CMK (cell line): ENCODE measurements around the gene CACNA1B.
"Not testable (repeated sequence)": the region's sequence is repeated elsewhere in the genome, so short reads cannot be mapped to it uniquely, and the experiment has no call there.

Experiments used
- DNase-seq: peaks from one replicate; pipeline ENCODE4 v3.0.0-alpha.2; 2010; ENCODE audit warnings: low read depth

CACNA1B gene

DNA sequence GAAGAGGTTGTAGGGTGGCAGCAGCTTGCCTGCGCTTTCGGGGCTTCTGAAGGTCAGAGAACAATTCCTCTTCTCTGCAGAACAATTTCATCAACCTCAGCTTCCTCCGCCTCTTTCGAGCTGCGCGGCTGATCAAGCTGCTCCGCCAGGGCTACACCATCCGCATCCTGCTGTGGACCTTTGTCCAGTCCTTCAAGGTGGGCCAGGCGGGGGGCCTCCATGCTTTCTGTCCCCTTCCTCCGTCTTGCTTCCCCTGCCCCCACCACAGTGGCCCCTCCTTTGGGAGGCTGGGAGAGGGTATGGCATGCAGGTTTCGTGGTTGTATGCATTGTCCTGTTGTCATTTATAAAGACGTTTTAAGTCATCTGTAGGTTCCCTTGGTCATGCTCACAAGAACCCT lies 195.8 kb downstream of the CACNA1B start:
- no peak for DNase-seq

GRCh38 chr9:138073808-138074207 lies 196.2 kb downstream of the CACNA1B start:
- no peak for DNase-seq

- no peak for DNase-seq
Measured at GRCh38 chr9:138074516-138074915, 196.9 kb downstream of the CACNA1B start.

GRCh38 chr9:138075496-138075895 lies 197.9 kb downstream of the CACNA1B start:
- DNase-seq = no peak

DNA sequence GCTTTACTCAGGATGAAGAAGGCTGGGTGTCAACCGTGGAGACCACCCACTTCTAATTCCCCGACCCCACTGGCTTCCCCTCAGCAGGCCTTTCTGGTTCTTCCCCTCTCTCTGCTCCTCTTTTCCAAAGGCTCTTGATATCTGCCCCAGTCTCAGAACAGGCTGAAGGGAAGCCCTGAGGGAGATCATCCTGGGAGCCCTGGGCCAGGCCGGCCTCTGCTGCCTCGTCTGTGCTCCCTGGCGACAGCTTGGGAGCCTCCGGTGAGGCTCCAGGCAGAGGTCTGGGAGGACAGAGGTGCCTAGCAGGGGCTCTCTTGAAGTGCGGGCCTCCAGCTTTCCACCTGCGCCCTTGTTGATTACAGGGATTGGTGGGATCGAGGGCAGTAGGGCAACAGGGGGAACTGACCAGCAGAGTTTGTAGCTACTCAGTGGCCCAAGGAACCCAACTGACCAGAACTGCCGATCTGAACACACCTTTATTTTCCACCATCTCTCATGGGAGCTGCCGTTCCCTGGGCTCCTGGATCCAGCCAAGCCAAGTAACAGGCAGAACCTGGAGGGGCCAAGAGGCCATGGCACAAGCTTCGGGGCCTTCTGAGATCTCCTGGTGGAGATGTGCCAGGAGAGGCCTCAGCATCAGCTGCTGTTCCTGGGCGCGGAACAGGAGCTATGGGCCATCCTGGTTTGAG lies 198.5 kb downstream of the CACNA1B start:
- no peak for DNase-seq

DNA sequence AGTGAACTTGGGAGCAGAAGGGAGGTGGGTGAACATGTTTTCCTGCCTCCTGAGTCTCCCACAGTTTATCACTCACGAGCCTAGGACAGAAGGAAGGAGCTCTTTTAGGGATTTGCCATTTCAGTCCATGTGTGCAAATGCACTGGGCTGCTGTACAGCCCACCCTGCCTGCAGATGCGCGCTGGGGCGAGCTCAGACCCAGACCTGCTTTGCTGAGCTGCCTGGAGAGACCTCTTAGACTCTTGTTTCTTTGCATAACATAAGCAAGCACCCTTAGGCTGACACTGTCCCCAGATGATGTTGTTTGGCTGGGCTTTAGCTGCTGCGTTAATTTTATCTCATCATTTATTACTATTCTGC lies 199.0 kb downstream of the CACNA1B start:
- no peak for DNase-seq

DNA sequence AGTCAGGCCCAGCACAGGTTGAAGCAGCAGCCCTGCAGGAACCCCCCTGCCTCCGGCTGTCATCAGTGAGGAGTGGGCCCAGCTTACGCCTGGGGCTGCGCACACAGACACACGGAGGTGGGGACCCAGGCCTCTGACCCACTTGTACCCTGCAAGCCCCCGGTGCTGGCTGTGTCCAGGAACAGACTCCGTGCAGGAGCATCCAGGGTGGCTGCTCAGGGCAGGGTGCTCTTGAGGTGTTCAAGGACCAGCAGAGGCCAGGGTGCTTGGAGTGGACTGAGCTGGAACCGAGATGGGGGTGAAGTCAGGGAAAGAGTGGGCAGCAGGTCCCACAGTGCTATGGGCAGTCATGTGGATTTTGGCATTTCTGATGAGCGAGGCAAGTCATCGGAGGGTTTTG lies 199.5 kb downstream of the CACNA1B start:
- DNase-seq = no peak

DNA sequence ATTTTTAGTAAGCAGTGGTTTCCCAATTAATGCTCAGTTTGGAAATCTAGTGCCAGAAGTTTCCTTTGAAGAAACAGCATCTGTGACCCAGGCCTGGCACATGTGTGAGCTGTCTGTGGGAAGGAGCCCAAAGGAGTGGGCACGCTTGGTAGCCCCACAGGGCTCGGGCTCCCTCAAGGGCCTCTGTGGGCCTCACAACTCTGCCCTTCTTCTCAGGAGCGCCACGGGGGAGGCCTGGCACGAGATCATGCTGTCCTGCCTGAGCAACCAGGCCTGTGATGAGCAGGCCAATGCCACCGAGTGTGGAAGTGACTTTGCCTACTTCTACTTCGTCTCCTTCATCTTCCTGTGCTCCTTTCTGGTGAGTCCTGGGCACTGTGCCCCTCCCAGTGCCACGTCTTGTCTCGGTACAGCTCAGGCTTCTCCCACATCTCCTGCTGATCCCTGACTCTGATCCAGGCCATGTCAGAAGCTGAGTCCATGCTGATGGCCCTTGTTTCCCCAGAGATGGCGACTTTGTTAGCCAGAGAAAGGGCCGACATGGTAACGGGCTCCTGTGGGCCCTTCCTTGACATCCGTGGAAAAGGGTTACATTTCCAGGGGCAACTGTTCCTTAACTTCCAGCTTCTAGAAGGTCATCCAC lies 200.4 kb downstream of the CACNA1B start:
- DNase-seq = no peak

- no peak for DNase-seq
Measured at GRCh38 chr9:138078846-138079245, 201.3 kb downstream of the CACNA1B start.

DNA sequence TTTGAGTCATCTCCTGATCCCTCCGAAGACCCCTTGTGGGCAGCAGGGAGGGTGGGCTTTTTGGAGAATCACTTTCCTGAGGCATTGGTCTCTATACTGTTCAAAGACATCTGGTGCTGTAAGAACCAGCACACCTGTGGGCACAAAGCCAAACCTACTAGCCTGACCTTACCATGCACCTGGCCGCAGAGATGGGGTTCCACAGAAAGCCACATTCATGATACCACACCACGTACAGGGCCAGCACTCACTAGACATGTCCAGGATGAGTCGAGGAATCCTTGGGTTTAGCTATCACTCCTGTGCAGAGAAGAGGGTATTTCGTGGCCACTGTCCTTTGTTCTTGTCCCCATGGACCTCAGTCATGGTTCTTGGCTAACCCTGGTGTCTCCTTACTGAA lies 203.4 kb downstream of the CACNA1B start:
- no peak for DNase-seq

DNA sequence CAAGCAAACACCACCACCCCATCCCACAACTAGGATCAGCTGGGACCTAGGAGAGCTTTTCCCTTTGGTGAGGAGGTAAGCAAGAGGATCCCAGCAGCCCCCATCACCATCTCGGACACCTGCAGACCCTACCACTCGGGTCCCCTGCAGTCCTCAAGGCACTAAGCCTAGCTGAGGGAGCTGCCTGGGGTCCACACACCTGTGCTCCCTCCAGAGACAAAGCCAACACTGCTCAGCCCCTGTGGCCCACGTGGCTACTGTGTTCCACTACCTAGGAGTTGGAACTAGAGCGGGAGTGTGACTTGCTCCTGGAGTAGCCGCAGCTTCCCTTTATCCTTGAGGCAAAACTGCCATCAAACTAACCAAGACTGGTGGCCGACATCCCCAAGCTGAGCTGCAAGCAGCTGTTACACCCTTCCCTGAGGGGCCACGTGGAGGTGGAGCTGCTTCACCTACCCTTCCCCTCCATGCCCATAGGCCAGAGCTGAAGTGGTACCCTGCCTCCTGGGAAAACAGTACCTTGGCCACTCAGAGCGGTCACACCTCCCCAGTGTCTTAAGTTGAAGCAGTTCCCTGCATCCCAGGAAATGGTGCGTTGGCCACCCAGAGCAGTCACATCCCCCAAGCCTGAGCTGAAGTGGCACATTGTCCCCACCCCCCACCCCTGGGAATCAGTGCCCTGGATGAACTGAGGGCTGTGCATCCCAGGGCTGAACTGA lies 205.5 kb downstream of the CACNA1B start:
- DNase-seq = no peak

DNA sequence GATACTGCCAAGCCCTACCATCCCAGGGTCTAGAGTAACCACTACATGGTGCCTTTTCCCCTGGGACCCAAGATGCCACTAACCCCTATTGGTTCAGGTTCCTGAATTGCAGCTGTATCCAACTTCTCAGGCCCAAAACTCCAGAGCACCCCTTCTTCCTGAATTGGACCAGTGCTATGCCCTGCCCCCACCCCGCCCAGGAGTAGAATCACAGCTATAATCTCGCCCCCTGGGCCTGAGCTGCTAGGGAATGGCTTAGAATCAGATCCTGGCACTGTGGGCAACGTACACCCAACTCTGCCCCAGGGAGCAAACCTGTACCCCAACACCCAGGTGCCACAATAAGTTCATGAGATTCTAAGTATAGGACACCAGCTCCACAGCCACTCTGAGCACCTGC lies 206.3 kb downstream of the CACNA1B start:
- no peak for DNase-seq

DNA sequence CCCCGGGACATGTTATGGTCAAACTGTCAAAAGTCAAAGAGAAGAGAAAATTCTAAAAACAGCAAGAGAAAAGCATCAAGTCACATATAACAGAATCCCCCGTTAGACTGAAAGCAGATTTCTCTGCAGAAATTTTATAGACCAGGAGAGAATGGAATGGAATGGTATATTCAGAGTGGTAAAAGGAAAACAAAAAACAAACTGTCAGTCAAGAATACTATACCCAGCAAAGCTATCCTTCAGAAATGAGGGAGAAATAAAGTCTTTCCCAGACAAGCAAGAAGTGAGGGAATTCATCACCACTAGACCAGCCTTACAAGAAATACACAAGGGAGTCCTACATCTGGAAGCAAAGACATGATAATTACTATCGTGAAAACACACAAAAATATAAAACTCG lies 208.0 kb downstream of the CACNA1B start:
- no peak for DNase-seq

DNA sequence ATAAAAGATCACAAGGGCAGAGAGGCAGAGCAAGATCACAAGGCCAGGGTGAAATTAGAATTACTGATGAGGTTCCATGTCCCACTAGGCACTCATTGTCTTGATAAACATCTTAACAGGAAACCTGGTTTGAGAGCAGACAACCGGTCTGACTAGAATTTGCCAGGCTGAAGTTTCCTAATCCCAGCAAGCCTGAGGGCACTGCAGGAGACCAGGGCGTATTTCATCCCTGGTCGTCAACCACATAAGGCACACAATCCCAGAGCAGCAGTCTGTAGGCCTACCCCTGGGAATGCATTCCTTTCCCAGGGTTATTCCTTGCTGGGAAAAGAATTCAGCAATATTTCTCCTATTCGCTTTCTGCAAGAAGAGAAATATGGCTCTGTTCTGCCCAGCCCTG lies 214.5 kb downstream of the CACNA1B start:
- DNase-seq = not testable (repeated sequence)

DNA sequence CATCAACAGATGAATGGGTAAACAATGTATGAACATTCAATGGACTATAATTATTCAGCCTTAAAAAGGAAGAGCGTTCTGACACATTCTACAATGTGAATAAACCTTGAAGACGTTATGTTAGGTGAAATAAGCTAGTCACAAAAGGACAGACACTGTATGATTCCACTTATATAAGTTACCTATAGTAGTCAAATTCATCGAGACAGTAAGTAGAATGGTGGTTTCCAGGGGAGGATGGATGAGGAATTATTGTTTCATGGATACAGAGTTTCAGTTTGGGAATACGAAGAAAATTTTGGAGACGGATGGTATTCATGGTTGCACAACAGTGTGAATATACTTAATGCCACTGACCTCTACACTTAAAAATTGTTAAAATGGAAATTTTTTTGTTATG lies 216.4 kb downstream of the CACNA1B start:
- no peak for DNase-seq

DNA sequence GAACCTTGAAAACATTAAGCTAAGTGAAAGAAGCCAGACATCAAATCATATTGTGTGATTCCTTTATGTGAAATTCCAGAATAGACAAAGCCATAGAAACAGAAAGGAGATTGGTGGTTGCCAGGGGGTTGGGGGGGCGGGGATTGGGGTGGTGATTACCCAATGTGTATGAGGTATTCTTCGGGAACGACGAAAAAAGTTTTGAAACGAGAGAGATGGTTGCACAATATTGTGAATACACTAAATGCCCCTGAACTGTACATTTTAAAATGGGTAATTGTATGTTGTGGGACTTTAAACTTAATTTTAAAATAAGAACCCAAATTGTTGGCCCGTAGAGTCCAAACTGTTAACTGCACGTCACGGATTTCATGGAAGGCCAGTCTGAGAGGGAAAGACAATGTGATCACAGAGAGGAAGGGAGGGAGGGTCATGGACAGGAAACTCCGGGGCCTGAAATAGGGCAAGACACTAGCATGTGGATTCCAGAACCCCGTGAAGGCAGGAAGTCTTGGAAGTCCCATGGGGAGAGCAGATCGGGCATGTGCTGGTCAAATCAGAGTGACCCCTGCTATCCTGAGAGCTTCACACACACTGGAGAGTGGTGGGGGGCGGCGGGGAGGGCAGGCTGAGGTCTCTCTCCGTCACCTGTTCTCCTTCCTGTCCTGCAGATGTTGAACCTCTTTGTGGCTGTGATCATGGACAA lies 218.4 kb downstream of the CACNA1B start:
- DNase-seq = no peak

DNA sequence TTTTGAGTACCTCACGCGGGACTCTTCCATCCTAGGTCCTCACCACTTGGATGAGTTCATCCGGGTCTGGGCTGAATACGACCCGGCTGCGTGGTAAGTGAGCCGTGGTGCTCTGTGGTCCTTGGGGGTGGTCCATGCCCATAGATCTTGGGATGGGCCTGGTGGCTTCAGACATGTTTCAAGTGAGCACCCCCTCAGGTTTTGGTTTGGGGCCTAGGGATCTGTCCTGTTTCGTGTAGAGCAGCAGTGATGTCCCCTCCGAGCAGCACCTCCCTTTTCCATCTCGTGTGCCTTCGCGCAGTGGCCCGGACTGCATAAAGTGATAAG lies 218.9 kb downstream of the CACNA1B start:
- DNase-seq = no peak

GRCh38 chr9:138097501-138097991 lies 220.0 kb downstream of the CACNA1B start:
- DNase-seq = no peak

GRCh38 chr9:138098116-138098907 lies 220.7 kb downstream of the CACNA1B start:
- no peak for DNase-seq

DNA sequence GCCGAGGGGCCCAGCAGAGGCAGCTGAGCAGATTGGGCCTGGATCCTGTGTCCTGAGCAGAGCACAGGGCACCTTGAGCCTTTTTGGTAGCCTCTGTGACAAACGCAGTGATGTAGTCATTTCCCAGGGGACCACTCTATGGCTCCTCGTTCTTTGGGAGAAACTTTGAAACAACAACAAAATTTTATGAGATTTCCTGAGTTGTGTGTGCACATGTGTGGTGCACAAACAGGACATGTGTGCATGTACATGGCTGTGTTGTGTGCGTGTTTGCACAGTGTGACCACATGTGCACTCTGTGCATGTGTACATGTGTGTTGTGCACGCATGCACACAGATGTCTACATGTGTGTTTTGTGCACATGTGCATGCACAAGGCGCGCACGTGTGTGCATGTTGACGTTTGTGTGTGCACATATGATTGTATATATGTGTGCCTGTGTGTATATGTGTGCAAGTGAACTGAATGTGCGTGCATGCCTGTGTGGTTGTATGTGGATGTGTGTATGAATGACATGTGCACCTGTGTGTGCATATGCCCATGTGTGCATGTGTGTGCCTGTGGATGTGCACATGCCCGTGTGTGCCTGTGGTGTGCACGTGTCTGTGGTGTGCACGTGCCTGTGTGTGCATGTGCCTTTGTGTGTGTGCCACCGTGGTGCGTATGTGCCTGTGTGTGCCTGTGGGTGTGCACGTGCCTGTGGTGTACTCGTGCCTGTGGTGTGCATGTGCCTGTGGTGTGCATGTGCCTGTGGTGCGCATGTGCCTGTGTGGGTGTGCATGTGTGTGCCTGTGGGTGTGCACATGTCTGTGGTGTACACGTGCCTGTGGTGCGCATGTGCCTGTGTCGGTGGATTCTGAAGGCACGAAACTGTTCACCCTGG lies 221.6 kb downstream of the CACNA1B start:
- DNase-seq = no peak
